Liver (tissue), 9 donors: Measurements from ENCODE around the gene DDOST. TPM values are rescaled to one million over a fixed set of nuclear protein-coding genes. Genes with fewer than 3 reads are reported as not detected.

Experiments
- DNase-seq: peaks from one replicate; pipeline ENCODE4 v3.0.0-alpha.2; 2017; ENCODE audit warnings: low spot score
- H3K27ac ChIP-seq, 2 donors: one replicate each; pipeline ENCODE4 v1.7.0; 2013; ENCODE audit warnings: inconsistent platforms in 2 of 2, low read length in 2 of 2, control low read depth in 1 of 2, low read depth in 1 of 2, mild to moderate bottlenecking in 1 of 2
- H3K27me3 ChIP-seq, 4 donors: one replicate each; pipeline versions ENCODE4 v1.6.1 to v1.7.0; 2013; ENCODE audit warnings: low read length in 3 of 4, inconsistent platforms in 1 of 4, mild to moderate bottlenecking in 1 of 4, moderate library complexity in 1 of 4; ENCODE audit not compliant: control insufficient read depth in 4 of 4, insufficient read depth in 4 of 4
- H3K36me3 ChIP-seq, 4 donors: one replicate each; pipeline versions ENCODE4 v1.6.1 to v1.7.0; 2013; ENCODE audit warnings: low read length in 3 of 4, mild to moderate bottlenecking in 3 of 4, low read depth in 1 of 4, moderate library complexity in 1 of 4; ENCODE audit not compliant: control insufficient read depth in 4 of 4, insufficient read depth in 3 of 4
- H3K4me1 ChIP-seq, 4 donors: one replicate each; pipeline versions ENCODE4 v1.6.1 to v1.7.0; 2013; ENCODE audit warnings: low read length in 3 of 4, mild to moderate bottlenecking in 3 of 4, moderate library complexity in 1 of 4; ENCODE audit not compliant: control insufficient read depth in 4 of 4, insufficient read depth in 4 of 4
- H3K4me3 ChIP-seq, 3 donors: one replicate each; pipeline versions ENCODE4 v1.6.1 to v1.7.0; 2013; ENCODE audit warnings: low read length in 3 of 3, control low read depth in 1 of 3, low read depth in 1 of 3, mild to moderate bottlenecking in 1 of 3
- H3K9ac ChIP-seq, 2 donors: one replicate each; pipeline ENCODE4 v1.7.0; 2013; ENCODE audit warnings: low read length in 2 of 2, mild to moderate bottlenecking in 2 of 2, moderate library complexity in 2 of 2, control low read depth in 1 of 2, low read depth in 1 of 2
- H3K9me3 ChIP-seq, 4 donors: one replicate each; pipeline versions ENCODE4 v1.6.1 to v1.7.0; 2013; ENCODE audit warnings: low read length in 3 of 4; ENCODE audit not compliant: control insufficient read depth in 4 of 4
- EGR1 ChIP-seq, 2 donors: IDR thresholded peaks; 2 replicates each; pipeline ENCODE4 v1.6.1; 2016 to 2018; ENCODE audit warnings: antibody characterized with exemption in 2 of 2, low read depth in 2 of 2
- FOXA1 ChIP-seq: IDR thresholded peaks from 2 replicates; pipeline ENCODE4 v1.6.1; 2016; ENCODE audit warnings: antibody characterized with exemption
- FOXA2 ChIP-seq: IDR thresholded peaks from 2 replicates; pipeline ENCODE4 v1.6.1; 2016; ENCODE audit warnings: antibody characterized with exemption
- GABPA ChIP-seq, 2 donors: IDR thresholded peaks in 1 of 2; conservative IDR thresholded peaks in 1 of 2; 2 replicates each; pipeline ENCODE4 v1.6.1; 2016; ENCODE audit warnings: antibody characterized with exemption in 2 of 2, mild to moderate bottlenecking in 1 of 2, moderate library complexity in 1 of 2
- HNF4A ChIP-seq, 2 donors: conservative IDR thresholded peaks; 2 replicates each; pipeline ENCODE4 v1.6.1; 2016; ENCODE audit warnings: antibody characterized with exemption in 2 of 2, mild to moderate bottlenecking in 2 of 2
- HNF4G ChIP-seq: IDR thresholded peaks from 2 replicates; pipeline ENCODE4 v1.6.1; 2016; ENCODE audit warnings: antibody characterized with exemption
- JUND ChIP-seq, 2 donors: IDR thresholded peaks; 2 replicates each; pipeline ENCODE4 v1.6.1; 2016; ENCODE audit warnings: antibody characterized with exemption in 2 of 2
- NR2F2 ChIP-seq: IDR thresholded peaks from 2 replicates; pipeline ENCODE4 v1.6.1; 2016; ENCODE audit warnings: antibody characterized with exemption
- RAD21 ChIP-seq, 2 donors: IDR thresholded peaks; 2 replicates each; pipeline ENCODE4 v1.6.1; 2016; ENCODE audit warnings: antibody characterized with exemption in 2 of 2, mild to moderate bottlenecking in 2 of 2
- RXRA ChIP-seq, 2 donors: IDR thresholded peaks; 2 replicates each; pipeline ENCODE4 v1.6.1; 2017 to 2018; ENCODE audit warnings: antibody characterized with exemption in 2 of 2, mild to moderate bottlenecking in 1 of 2
- SP1 ChIP-seq: IDR thresholded peaks from 2 replicates; pipeline ENCODE4 v1.6.1; 2018; ENCODE audit warnings: antibody characterized with exemption, mild to moderate bottlenecking
- TAF1 ChIP-seq: conservative IDR thresholded peaks from 2 replicates; pipeline ENCODE4 v1.6.1; 2016; ENCODE audit warnings: antibody characterized with exemption, mild to moderate bottlenecking
- YY1 ChIP-seq: IDR thresholded peaks from 2 replicates; pipeline ENCODE4 v1.6.1; 2016; ENCODE audit warnings: antibody characterized with exemption, mild to moderate bottlenecking
- WGBS: extraction: QIAGEN DNeasy Blood & Tissue Kit; methylation state at CpG from one replicate; pipeline ENCODE4 v1.1.7; 2013; 5-methylcytosine and 5-hydroxymethylcytosine counted together
- polyA plus RNA-seq, 2 donors: library from polyadenylated mRNA; stranded (reverse) in 1 of 2; unstranded in 1 of 2; fragments of 200-250 nt in 1 of 2; fragments of >200 nt in 1 of 2; fragmentation: Nextera tagmentation in 1 of 2; extraction: Ambion mirVana in 1 of 2; gene quantifications; one replicate each; pipeline versions ENCODE4 v1.2.1 to v1.2.3, GENCODE V29; 2013 to 2015
- total RNA-seq, 2 donors: library from RNA; depleted of rRNA; stranded (reverse); fragments of >200 nt; gene quantifications; one replicate each; pipeline ENCODE4 v1.2.3, GENCODE V29; 2014
- TF ChIP-seq, protein P1 (sequence below): IDR thresholded peaks from 2 replicates; pipeline ENCODE4 v1.6.1; 2016; ENCODE audit warnings: antibody characterized with exemption, mild to moderate bottlenecking
- TF ChIP-seq, protein P2 (sequence below): IDR thresholded peaks from 2 replicates; pipeline ENCODE4 v1.6.1; 2016; ENCODE audit warnings: antibody characterized with exemption
- TF ChIP-seq, protein P3 (sequence below): fragments of 150-350 bp; IDR thresholded peaks from 2 replicates; pipeline ENCODE4 v1.5.1; 2017; ENCODE audit warnings: improper control_type of control experiment, low read depth, low read length; ENCODE audit not compliant: missing input control
- TF ChIP-seq, protein P4 (sequence below): IDR thresholded peaks from 2 replicates; pipeline ENCODE4 v1.6.1; 2016; ENCODE audit warnings: antibody characterized with exemption
- donor health status: healthy.
- donor health status: healthy.
- donor health status: healthy.
- donor health status: healthy.
- donor health status: healthy.

The DDOST gene
- total and polyA plus RNA-seq, 4 donors = 70.2 to 193 (median 164) TPM

DNA sequence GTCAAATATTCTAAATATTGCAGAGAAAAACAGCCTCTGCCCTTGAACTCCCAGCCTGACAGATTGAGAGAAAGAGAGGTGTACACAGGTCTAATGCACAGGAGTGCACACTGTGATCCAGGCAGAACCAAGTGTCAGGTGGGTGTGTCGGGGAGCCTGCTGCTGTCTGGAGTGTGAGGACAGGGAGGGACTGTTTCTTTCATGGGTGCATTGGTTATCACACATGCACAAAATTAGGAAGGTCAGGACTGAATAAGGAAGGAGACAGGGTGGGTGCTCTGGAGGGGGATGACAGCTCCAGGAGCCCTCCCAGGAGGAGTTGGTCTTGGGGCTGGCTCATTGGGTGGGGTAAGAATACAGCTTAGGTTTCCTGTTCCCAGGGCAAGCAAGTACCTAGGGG, 41.2 kb downstream of the DDOST start (continued):
- TF ChIP-seq, protein P1, sequence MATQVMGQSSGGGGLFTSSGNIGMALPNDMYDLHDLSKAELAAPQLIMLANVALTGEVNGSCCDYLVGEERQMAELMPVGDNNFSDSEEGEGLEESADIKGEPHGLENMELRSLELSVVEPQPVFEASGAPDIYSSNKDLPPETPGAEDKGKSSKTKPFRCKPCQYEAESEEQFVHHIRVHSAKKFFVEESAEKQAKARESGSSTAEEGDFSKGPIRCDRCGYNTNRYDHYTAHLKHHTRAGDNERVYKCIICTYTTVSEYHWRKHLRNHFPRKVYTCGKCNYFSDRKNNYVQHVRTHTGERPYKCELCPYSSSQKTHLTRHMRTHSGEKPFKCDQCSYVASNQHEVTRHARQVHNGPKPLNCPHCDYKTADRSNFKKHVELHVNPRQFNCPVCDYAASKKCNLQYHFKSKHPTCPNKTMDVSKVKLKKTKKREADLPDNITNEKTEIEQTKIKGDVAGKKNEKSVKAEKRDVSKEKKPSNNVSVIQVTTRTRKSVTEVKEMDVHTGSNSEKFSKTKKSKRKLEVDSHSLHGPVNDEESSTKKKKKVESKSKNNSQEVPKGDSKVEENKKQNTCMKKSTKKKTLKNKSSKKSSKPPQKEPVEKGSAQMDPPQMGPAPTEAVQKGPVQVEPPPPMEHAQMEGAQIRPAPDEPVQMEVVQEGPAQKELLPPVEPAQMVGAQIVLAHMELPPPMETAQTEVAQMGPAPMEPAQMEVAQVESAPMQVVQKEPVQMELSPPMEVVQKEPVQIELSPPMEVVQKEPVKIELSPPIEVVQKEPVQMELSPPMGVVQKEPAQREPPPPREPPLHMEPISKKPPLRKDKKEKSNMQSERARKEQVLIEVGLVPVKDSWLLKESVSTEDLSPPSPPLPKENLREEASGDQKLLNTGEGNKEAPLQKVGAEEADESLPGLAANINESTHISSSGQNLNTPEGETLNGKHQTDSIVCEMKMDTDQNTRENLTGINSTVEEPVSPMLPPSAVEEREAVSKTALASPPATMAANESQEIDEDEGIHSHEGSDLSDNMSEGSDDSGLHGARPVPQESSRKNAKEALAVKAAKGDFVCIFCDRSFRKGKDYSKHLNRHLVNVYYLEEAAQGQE = no peak
- TF ChIP-seq FOXA1 (no peak), TAF1 (no peak), SP1 (no peak)
- TF ChIP-seq, protein P2, sequence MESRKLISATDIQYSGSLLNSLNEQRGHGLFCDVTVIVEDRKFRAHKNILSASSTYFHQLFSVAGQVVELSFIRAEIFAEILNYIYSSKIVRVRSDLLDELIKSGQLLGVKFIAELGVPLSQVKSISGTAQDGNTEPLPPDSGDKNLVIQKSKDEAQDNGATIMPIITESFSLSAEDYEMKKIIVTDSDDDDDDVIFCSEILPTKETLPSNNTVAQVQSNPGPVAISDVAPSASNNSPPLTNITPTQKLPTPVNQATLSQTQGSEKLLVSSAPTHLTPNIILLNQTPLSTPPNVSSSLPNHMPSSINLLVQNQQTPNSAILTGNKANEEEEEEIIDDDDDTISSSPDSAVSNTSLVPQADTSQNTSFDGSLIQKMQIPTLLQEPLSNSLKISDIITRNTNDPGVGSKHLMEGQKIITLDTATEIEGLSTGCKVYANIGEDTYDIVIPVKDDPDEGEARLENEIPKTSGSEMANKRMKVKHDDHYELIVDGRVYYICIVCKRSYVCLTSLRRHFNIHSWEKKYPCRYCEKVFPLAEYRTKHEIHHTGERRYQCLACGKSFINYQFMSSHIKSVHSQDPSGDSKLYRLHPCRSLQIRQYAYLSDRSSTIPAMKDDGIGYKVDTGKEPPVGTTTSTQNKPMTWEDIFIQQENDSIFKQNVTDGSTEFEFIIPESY = no peak

DNA sequence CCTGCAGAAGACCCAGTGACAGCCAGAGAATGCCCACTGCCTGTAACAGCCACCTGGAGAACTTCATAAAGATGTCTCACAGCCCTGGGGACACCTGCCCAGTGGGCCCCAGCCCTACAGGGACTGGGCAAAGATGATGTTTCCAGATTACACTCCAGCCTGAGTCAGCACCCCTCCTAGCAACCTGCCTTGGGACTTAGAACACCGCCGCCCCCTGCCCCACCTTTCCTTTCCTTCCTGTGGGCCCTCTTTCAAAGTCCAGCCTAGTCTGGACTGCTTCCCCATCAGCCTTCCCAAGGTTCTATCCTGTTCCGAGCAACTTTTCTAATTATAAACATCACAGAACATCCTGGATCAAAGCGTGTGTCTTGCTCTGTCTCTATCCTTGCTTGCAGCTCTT, 42.6 kb downstream of the DDOST start:
- H3K9ac ChIP-seq = no peak overlapping the region
- WGBS = 72% methylated on average over 4 of the region's 4 CpGs
- H3K9me3 ChIP-seq = no peaks in the 10 kb centered on the region
- peaks cover 0 to 8% (median 5%) of the 10 kb centered on the region in 4 donors for H3K4me1 ChIP-seq
- no peak for DNase-seq
- no peak overlapping the region for H3K4me3 ChIP-seq
- H3K27me3 ChIP-seq = no peaks in the 10 kb centered on the region
- H3K36me3 ChIP-seq = peaks cover 3 to 14% (median 14%) of the 10 kb centered on the region in 4 donors
- H3K27ac ChIP-seq = no peak overlapping the region
- TF ChIP-seq EGR1 (IDR thresholded peaks at IDR 0.05; ENCODE audit: low read depth in 2 of 2) (no peak), TAF1 (no peak), RAD21 (IDR thresholded peaks at IDR 0.05) (no peak), SP1 (no peak), HNF4G (no peak), NR2F2 (no peak), YY1 (no peak), RXRA (IDR thresholded peaks at IDR 0.05) (no peak), JUND (IDR thresholded peaks at IDR 0.05) (no peak), HNF4A (conservative IDR thresholded peaks at IDR 0.05) (no peak), FOXA2 (no peak), GABPA (IDR thresholded peaks at IDR 0.05 in 1 of 2, conservative IDR thresholded peaks at IDR 0.05 in 1 of 2) (no peak), FOXA1 (no peak)
- TF ChIP-seq, protein P3, sequence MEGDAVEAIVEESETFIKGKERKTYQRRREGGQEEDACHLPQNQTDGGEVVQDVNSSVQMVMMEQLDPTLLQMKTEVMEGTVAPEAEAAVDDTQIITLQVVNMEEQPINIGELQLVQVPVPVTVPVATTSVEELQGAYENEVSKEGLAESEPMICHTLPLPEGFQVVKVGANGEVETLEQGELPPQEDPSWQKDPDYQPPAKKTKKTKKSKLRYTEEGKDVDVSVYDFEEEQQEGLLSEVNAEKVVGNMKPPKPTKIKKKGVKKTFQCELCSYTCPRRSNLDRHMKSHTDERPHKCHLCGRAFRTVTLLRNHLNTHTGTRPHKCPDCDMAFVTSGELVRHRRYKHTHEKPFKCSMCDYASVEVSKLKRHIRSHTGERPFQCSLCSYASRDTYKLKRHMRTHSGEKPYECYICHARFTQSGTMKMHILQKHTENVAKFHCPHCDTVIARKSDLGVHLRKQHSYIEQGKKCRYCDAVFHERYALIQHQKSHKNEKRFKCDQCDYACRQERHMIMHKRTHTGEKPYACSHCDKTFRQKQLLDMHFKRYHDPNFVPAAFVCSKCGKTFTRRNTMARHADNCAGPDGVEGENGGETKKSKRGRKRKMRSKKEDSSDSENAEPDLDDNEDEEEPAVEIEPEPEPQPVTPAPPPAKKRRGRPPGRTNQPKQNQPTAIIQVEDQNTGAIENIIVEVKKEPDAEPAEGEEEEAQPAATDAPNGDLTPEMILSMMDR = no peak
- TF ChIP-seq, protein P2 = no peak
- TF ChIP-seq, protein P1 = no peak
- TF ChIP-seq, protein P4, sequence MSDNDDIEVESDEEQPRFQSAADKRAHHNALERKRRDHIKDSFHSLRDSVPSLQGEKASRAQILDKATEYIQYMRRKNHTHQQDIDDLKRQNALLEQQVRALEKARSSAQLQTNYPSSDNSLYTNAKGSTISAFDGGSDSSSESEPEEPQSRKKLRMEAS = no peak
